ENCODE data around the gene PNP.
"Not testable (repeated sequence)": the region's sequence is repeated elsewhere in the genome, so short reads cannot be mapped to it uniquely, and the experiment has no call there.

The PNP gene

DNA sequence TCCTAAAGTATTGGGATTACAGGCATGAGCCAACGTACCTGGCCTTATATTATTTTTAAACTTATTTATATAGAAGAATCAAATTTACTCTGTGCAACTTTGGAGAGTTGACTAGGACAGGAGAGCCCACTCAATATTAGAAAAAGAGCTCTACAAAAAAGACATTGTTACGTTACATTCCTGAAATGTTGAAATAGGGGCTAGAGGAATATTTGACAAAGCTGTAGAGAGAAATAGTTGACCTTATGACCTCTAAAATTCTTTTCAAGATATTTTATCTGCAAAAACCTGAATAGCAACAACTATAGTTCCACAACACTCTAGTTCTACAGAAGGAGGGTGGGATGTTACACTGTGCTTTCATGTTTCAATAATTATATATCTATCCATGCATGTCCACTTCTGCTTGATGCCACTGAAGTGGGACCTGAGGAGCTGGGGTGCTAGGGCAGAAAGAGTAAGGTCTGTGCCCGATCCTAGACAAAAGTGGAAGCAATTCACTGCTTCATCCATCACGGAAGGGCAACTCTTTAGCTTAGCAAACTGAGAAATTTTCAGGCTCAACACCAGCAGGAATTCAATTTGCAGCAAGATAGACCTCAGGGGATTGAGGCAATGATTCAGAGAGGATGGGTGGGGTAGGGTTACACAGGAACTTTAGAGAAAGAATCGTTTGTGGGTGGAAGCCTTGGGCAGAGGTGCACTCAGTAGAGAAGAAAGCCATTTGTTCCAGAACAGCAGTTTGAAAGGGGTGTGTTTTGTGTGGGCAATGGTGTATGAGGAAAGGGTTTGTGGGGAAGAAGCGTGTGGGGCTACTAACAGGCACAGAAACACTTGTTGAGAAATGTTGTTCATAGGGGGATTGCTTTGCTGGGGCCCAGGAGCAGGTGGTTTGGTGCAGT lies 20.1 kb downstream of the PNP start:
- no peak for DNase-seq (ENCODE audit: low spot score)
- FAIRE-seq, result no peak

DNA sequence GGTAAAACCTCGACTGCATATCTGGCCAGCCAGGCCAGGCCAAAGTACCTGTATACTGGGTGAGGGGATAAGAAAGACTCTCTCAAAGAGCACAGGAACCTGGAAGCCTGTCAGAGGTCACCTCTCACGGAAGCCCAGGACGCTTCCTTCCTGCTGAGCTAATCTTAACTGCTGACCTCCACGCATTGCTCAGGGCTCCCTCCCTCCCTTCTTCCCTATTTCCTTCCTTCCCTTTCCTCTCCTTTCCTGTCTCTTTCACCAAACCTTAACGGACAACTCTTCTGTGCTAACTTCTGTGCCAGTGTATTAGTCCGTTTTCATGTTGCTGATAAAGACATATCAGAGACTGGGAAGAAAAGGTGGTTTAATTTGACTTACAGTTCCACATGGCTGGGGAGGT lies 21.4 kb downstream of the PNP start:
- DNase-seq (ENCODE audit: low spot score), result no peak
- FAIRE-seq, result no peak

DNA sequence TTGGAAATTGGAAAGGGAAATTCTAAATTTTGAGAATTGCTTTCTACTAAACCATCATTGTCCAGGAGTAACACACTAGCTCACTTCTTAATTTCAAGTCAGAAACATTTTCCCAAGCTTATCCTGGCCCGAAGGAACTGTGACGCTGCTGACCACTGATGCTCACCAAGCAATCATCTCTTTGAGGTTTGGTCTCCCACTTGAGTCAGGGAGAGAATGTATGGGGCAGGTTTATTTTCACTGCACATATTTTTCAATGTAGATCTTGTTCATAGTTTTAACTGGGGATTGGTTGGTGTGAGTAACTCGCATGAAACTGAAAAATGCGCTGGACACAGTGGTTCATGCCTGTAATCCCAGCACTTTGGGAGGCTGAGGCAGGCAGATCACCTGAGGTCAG lies 23.3 kb downstream of the PNP start:
- no peak for FAIRE-seq
- no peak for DNase-seq (ENCODE audit: low spot score)

DNA sequence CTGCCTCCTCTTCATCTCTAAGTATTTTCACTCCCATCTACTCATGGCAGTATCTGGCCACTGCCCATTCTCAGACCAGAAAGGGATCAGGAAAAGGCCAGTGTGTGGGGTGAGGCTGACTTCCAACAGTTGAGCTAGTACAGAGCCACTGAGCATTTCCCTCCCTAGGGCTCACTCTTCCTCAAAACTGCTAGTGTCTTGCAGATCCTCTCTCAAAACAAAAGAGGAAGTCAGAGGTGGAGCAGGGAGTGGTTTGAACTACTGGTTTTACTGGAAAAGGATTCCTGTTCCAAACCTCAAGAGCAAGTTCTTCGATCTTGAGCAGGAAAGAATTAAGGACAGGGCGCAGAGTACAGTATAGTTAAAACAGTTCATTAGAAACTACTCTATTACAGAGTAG lies 24.4 kb downstream of the PNP start:
- FAIRE-seq, result no peak
- no peak for DNase-seq (ENCODE audit: low spot score)

DNA sequence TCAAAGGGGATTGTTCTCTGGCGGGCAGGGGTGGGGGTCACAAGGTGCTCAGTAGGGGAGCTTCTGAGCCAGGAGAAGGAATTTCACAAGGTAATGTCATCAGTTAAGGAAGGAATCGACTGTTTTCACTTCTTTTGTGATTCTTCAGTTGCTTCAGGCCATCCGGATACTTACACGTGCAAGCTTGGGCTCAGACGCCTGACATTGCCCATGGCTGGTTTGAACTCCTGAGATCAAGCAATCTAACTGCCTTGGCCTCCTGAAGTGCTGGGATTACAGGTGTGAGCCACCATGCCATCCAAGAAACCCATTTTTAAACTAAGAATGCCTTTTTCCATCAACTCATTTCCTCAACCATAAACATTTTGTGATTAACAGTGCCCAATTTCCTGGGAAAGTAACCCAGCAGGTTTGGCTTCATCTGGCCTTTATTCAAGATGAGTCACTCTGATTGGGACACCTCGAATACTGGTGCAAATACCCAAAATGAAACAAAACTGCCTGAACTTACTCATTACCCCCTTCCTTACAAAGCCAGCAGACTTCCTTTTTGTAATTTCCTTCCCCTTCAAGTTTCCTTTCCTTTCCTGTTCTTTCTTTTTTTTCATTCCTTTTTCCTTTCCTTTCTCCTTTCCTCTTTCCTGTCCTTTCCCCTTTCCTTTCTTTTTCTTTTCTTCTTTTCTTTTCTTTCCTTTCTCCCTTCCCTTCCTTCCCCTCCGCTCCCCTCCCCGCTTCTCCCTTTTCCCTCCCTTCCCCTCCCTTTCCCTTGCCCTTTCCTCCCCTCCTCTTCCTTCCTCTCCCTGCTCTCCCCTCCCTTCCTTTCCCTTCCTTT lies 25.9 kb downstream of the PNP start:
- DNase-seq (ENCODE audit: low spot score) (no peak), FAIRE-seq (no peak)

DNA sequence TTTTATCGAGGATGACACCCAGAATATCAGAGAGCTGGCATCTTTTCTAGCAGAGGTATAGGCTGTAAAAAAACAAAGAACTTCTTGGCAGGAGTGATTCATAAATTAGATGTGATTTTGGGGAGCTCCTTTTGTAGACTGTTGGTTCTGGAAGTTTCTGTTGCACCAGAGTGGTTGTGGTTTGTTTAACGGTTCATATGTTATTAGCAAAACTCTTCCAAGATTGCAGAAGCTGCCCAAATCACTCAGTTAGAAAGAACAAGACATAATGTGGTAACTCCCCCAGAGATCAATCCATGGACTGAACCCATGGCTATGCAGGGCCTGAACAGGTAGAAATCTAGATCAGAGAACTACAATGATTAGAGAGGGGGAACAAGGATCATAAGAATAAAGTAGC lies 29.4 kb downstream of the PNP start:
- FAIRE-seq (no peak), DNase-seq (ENCODE audit: low spot score) (no peak)

DNA sequence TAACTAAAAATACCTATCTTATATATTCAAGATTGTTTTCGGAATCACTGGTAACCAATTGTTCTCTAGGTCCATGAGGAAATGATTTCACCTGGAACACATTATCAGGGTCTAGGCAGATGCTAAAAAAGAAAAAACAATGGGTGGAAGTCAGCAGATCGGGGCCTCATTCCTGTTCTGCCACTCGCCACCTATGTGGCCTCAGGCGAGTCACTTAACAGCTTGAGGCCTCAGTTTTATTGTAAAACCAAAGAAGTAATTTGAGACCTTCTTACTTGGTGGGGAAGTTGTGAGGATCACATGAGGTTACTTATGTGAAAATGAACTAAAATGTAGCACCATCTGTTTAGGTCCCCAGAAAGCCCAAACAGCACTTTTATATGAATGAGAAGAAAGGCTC lies 29.9 kb downstream of the PNP start:
- DNase-seq (ENCODE audit: low spot score) (no peak), FAIRE-seq (no peak)

DNA sequence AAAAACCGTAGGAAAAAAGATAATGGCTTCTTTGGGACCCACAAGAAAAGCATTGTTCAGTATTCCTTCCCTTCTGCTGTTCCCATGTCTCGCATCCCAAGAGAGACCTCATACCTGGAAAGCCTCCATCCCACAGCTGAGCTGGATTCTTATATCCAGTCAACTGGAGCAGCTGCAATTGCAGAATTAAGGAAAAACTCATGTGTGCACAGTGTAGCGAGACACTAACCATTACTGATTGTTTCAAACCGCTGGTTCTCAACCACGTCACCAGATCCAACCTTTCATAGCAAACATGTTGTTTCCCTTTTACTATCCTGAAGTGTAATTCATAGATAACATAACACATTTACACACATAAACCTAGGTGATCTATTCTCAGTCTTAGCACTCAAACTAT lies 30.7 kb downstream of the PNP start:
- FAIRE-seq (no peak), DNase-seq (ENCODE audit: low spot score) (no peak)

DNA sequence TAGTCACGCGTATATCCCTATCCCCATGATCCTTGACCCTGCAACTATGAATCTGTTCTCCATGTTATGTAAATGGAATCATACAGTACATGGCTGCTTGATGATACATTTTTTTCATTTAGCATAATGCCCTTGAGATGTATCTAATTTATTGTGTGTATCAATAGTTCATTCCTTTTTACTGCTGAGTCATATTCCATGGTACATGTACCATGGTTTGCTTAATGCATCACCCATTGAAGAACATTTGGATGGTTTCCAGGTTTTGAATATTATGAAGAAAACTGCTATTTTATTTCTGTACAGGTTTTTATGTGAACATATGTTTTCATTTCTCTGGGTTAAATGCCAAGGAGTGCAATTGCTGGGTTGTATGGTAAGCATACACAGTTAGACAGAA lies 32.1 kb downstream of the PNP start:
- DNase-seq (ENCODE audit: low spot score) (no peak), FAIRE-seq (no peak)

DNA sequence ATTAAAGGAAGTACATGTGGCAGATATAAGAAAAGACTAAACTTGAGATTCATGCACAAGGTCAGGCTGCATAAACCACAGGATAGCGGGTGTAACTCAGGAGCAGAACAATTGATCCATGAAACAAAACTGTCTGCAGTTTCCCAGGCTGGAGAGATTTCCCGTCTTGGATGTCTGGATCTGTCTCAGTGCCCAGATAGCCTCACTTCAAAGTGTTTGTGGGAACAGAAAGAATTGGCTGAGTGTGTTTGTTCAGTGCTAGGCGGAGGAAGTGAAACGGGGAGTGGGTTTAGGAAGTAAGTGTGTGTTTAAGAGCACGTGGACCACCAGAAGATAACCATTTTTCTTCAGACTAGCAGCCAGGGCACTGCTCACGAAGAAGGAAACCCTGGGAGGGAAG lies 34.7 kb downstream of the PNP start:
- DNase-seq (ENCODE audit: low spot score), result no peak
- FAIRE-seq, result no peak

DNA sequence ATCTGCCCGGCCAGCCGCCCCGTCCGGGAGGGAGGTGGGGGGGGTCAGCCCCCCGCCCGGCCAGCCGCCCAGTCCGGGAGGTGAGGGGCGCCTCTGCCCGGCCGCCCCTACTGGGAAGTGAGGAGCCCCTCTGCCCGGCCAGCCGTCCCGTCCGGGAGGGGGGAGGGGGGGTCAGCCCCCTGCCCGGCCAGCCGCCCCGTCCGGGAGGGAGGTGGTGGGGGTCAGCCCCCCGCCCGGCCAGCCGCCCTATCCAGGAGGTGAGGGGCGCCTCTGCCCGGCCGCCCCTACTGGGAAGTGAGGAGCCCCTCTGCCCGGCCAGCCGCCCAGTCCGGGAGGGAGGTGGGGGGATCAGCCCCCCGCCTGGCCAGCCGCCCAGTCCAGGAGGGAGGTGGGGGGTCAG lies 37.1 kb downstream of the PNP start:
- FAIRE-seq, result not testable (repeated sequence)

DNA sequence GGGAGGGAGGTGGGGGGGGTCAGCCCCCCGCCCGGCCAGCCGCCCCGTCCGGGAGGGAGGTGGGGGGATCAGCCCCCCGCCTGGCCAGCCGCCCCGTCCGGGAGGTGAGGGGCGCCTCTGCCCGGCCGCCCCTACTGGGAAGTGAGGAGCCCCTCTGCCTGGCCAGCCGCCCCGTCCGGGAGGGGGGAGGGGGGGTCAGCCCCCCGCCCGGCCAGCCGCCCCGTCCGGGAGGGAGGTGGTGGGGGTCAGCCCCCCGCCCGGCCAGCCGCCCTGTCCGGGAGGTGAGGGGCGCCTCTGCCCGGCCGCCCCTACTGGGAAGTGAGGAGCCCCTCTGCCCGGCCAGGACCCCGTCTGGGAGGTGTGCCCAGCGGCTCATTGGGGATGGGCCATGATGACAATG lies 37.5 kb downstream of the PNP start:
- DNase-seq (ENCODE audit: low spot score); FAIRE-seq: not testable (repeated sequence)

More for the DNA sequence above, 37.1 kb downstream of the PNP start:
- DNase-seq (ENCODE audit: low spot score), result not testable (repeated sequence)

DNA sequence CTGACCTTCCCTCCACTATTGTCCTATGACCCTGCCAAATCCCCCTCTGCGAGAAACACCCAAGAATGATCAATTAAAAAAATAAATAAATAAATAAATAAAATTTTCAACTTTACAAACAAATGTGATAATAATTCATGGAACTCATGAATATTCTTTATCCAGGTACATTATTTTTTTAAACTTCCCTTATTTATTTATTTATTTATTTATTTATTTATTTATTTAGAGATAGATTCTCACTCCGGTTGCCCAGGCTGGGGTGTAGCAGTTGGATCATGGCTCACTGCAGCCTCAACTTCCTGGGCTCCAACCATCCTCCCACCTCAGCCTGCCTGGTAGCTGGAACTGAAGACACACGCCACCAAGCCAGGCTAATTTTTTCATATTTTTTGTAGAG lies 38.3 kb downstream of the PNP start:
- not testable (repeated sequence) for FAIRE-seq

DNA sequence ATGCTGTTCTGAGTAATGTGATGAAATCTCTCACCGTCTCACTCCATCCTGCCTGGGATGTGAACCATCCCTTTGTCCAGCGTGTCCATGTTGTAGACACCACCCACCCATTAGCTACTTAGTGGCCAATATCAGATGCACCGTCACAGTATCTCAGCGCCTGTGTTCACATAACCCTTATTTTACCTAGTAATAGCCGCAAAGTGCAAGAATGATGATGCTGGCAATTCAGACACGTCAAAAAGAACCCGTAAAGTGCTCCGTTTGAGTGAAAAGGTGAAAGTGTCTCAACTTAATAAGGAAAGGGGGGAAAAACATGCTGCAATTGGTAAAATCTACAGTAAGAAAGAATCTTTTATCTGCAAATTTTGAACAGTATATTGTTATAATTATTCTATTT lies 39.2 kb downstream of the PNP start:
- DNase-seq (ENCODE audit: low spot score) (no peak), FAIRE-seq (no peak)

More for the DNA sequence above, 38.3 kb downstream of the PNP start:
- not testable (repeated sequence) for DNase-seq (ENCODE audit: low spot score)

DNA sequence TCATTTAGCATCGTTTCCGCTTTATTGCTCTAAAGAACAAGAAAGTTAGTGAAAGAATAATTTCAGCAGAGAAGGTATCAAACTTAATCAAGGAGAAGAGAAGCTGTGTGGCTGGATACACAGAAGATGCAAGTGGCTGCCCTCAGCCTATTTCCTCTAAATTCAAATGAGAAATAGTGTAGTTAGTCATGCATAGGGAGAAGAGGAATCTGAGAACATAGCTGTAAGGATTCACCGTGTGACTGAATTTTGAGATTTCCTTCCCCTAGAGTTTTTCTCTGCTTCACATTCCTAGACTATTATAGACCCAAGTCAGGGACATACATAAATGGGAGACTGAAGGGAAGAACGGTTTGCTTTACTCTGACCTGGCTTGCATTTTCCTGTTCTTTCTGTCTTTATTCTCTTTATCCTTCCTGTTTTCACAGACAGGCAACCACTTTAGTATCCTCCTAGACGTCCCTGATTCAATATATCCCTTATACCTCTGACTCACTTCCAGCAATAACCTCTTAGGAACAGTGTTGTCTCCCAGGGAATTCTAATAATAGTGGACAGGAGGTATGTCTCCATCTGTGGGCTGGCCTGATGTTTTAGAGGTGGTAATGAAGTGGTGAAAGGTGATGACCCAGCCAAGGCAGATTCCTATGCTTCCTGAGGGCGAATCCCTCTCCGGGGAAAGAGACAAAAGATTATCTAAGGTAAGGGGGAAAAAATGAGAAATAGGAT lies 43.1 kb downstream of the PNP start:
- no peak for DNase-seq (ENCODE audit: low spot score)
- FAIRE-seq, result no peak

DNA sequence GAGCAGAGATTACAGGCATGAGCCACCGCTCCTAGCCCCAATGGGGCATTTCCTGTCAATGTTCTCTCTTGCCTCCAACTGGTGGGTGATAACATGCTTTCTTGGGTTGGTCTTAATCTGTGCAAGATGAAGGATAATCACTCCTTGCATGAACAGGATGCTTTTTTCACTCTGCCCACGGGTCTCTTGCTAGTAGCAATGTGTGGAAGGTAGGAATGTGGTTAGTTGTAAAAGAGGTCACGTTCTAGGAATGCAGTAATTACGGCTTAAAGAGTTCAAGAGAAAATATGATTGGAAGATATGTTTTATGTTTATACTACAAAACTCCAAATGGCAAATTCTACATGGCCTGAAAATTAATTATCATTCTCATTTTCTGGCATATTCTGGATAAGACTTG lies 46.6 kb downstream of the PNP start:
- DNase-seq (ENCODE audit: low spot score), result no peak
- no peak for FAIRE-seq

DNA sequence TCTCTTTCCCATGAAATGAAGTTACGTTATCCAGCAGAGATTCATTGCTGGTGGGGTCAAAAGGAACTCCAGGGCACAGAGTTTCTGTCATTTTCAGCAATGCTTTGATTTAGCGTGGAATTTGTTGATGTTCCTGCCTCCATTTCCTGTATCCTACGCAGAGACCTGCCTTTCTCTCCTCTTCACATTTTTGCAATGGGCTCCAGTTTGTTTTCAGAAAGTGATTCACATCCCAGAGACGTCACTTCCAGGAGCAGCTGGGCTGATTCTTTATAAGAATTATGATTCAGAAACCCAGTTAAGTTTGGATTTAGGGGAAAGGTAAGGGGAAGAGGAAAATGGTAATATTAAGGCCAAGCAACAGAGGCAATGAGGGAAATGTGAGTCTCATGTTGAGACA lies 47.7 kb downstream of the PNP start:
- FAIRE-seq, result no peak

DNA sequence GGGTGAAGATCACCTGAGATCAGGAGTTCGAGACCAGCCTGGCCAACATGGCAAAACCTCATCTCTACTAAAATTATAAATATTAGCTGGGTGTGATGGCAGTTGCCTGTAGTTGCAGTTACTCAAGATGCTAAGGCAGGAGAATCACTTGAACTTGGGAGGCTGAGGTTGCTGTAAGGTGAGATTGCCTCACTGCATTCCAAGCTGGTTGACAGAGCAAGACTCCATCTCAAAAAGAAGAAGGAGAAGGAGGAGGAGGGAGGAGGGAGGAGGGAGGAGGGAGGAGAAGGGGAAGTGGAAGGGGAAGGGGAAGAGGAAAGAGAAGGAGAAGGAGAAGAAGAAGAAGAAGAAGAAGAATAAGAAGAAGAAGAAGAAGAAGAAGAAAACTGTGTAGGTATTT lies 53.1 kb downstream of the PNP start:
- FAIRE-seq (no peak), DNase-seq (ENCODE audit: low spot score) (no peak)

More for the DNA sequence above, 47.7 kb downstream of the PNP start:
- no peak for DNase-seq (ENCODE audit: low spot score)

DNA sequence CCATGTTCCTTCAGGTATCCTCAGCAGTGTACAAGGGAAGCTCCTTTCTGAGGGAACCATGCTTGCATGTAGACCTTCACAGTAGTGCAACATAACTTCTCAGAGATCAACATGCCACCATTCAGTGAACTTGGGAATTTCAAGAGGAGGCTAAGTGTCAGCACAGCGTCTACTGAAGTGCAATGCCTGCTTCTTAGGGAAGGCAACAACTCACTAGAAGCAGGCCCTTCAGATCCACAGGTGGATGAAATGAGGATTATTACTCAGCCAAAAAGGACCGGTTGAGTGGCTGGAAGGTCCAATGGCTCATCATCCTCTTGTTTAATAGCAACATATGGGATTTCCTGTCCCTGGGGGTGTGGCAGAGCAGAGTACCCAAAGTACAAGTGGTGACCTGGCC lies 54.8 kb downstream of the PNP start:
- no peak for DNase-seq (ENCODE audit: low spot score)
- no peak for FAIRE-seq

Measured in RCC 7860 (cell line).